HG03025 (cell line): ENCODE measurements around the gene EIF3F.

ENCODE experiments used
- ATAC-seq: cut with Tn5 transposase; IDR thresholded peaks from one replicate; pipeline ENCODE4 v1.9.1; 2021; ENCODE audit warnings: mild to moderate bottlenecking, moderate library complexity; ENCODE audit not compliant: unreplicated experiment, low FRiP score

Gene EIF3F

DNA sequence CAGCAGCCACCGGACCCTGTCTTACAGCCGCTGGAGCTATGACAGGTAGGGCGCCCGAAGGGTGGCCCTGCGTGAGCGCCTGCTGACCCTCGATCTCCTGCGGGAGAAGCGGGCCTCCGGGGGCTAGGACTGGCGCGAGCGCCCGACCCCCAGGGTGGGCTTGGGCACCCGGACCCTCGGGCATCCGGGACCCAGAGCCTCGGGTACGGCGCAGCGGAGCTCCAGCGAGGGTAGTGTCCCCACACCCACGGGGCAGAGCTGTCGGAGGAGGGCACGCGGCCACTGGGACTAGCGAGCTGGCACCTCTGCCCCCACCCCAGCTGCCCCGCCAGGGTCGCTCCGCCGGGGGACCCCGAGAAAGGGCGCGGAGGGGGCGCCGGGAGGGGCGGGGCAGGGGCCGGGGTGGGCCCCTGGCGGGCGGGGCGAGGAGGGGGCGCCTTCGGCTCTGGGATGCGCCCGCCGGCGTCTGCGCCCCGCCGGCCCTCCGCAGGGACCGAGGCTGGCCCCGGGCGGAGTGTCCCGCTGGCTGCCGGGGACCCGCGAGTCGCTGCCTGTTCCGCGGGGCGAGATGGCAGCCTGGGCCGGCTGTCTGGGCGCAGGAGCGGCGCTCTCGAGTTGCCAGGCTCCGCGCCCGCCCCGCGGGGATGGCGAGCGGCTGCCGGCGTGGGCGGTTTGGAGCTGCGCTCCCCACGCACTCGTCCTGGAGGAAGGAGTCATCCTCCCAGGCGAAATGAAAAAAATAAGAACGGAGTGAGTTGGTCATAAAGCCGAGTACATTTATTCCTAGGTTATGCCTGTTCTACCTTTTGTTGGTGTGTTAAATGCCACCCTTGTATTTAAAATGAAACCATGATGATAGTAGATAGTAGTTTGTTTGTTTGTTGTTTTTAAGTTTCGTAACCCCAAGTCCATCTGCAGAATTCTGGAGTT is 32.4 kb downstream of the EIF3F start:
- no peak for ATAC-seq

DNA sequence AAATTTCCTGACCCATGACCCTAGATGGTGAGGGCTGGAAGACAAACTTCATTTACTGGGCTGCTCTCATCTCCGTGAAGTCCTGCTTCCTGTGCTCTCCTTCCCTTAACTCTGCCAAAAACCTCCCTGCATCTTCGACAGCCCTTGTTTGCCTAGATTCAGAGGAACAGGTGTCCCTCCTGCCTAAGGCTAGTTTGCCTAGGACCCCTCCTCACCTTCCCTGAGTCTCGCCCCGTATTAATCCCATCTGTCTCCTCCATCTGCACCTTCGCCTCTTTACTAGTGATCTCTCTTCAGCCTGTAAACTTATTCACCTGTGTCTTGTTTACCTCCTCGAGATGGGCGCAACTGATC is 33.1 kb downstream of the EIF3F start:
- no peak for ATAC-seq

DNA sequence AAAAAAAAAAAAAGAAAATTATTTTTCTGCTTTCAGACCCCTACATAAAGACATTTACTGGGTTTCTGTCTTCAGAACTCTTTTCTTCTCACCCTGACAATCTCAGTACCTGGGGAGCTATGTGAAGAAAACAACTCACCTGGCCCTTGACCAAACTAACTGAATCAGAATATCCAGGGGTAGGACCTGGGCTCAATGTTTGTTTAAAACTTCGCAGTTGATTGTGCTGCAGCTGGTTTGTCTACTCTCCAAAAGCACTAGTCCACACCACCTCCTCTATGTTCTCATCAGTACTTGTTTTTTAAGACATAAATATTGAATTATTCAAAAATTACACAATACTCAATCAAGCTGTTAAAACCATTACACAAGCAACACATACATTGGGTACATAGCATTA is 34.8 kb downstream of the EIF3F start:
- ATAC-seq = no peak

DNA sequence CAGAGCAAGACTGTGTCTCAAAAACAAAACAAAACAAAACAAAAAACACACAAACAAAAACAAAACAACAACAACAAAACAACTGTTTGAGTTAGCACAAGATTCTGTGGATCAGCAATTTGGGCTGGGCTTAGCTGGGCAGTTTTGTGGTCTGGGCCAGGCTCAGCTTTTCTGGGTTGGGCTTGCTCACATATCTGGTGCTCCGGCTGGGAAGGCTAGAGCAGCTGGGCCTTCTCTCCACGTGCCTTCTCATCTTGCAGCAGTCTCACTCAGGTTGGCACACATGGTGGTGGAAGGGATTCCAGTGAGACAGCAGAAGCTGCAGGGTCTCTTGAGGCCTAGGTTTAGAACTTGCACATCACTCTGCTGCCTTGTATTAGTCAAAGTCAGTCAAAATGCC is 35.7 kb downstream of the EIF3F start:
- ATAC-seq = no peak

DNA sequence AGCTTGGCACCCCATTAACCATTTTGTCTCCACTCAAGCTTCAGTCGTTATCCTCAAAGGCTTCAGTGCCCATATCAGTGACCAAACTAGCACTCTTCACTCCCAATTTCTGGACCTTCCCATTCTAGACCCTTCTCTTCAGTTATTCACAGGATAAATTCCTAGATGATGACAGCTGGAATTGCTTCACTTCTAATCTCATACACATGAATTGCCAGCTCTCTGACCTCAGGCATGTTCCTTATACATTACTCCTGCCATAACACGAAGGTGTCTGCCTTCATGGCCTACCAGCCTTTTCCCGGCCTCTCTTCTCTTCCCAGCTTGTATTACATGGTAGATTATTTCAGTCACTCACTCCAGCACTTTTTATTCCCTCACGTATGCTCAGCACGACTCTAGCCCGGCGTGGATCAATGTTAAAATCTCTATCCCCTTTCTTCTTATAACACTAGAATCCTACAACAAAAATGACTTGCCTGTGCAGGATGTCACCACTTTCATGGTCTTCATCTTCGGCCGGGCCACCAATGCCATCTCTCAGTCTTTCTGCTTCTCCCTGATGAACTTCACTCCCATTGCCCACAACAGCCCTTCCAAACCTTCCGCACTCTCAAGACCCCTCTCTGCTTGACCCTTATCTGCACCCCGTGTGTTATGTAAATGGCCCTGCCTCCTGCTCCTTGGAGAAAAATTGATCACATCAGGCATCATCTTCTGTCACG is 36.9 kb downstream of the EIF3F start:
- no peak for ATAC-seq

DNA sequence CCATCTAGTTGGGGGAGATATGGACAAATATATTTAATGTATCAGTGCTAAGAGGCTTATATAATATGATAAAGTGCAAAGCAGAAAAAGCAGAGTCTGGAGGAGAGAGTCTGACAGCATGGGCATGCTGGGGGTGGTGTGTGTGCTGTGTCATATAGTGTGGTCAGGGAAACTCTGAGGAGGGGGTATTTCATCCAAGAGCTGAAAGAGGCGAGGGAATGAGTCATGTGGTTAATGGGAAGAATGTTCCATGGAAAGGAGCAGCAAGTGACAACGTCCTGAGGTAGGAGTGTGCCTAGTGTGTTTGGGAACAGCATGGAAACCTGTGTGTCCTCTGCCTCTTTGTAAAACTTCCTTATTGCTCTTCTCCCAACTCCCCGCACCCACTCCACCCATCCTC is 38.0 kb downstream of the EIF3F start:
- no peak for ATAC-seq

DNA sequence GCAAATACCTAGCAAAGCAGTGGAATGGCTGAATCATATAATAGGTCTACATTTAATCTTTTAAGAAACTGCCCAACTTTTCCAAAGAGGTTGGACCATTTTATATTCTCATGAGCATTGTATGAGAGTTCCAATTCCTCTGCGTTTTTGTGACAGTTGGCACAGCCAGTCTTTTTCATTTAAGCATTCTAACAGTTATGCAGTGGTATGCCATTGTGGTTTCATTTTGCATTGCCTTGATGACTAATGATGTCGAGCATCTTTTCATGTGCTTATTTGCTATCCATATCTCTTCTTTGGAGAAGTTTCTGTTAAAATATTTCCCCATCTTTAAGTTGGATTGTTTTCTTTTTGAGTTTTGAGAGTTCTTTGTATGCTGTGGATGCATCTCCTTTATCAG is 38.7 kb downstream of the EIF3F start:
- no peak for ATAC-seq

DNA sequence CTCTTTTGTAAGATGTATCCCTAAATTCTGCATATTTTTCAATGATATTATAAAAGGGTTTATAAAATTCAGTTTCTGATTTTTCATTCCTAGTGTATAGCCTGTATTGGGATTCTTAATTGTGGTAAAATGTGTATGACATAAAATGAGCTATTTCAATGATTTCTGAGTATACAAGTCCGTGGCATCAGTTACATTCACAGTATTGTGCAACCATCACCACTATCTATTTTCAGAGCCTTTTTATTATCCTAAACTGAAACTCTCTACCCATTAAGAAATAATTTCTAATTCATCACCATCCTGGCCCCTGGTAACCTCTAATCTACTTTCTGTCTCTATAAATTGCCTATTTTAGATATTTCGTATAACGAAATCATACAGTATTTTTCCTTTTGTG is 39.8 kb downstream of the EIF3F start:
- ATAC-seq = no peak

DNA sequence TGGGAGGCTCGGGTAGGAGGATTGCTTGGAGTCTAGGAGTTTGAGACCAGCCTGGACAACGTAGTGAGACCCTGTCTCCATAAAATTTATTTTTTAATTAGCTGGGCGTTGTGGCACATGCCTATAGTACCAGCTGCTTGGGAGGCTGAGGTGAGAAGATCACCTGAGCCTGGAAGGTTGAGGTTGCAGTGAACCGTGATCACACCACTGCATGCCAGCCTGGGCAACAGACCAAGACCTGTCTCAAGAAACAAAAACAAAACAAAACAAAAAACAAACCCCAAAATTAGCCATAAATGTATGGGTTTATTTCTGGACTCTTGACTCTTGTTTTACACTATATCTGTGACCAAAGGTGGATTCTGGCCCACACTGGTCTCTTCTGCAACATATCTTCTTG is 41.6 kb downstream of the EIF3F start:
- no peak for ATAC-seq

DNA sequence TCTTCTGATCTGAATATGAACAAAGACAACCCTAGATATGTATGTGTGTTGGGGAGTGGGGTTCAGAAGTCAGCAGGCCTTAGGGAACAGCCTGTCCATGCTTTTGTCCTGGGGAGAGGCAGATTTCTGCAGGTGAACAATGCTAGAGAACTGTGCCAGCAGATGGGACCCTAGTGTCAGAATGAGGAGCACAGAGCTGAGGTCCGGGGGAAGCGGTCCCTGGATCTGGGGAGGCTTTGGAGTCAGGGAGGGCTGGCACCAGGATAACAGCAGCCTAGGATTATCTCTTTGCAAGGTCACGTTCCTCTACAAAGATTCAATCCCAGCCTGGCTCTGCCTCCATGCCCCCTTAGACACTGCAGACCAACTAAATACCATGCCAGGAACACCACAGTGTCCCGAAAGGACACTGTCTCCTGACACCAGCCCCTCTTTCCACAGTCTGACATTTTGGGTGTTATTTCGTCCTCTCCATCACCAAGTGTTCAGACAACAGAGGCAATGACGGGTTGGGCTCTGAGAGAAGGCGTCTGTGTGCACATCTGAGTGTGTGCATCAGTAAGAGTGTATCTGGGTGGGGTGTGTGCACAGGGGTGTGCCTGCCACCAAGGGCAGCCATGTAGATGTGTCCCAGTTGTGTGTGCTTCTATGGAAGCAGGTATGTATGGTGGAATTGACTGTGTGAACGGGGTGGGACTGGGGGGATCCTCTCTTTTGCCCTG is 43.5 kb downstream of the EIF3F start:
- no peak for ATAC-seq

DNA sequence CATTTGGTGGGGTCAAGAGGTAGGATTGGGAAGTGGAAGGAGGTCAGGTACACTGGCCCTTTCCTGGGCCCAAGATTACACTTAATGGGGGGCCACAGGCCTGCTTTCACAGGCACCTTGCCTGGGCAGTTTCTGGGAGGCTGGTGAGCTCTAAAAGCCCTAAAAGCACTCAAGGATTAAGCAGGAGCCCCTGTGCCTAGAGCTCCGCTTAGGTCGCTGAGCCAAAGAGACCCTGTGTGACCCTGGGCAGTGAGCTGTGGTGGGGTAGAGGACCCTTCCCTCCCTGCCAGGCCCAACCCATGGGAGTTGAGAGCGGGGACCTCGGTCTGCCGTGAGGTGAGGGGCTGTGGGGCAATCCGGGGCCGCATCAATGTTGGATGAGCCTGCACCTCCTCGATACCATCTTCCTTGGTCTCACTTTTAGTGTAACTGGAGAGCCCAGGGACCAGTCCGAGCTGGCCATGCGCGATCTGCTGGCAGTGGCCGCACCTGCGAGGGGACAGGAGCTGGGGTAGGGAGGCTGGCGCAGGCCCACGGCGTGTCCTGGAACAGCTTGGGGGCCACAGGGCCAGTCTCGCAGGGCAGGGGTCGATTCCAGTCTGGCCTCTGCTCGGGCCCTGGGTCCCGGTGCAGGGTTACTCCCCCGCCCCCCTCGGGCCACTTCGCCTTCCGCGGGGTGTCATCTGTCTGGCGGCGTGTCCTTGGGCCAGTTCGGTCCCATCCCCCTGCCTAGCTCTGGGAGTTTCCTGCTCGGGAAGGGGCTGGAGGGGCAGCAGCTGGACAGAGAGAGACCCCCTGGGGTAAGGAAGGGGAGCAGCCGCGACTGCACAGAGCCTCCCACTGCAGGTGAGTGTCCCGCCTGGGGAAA is 44.3 kb downstream of the EIF3F start:
- ATAC-seq = no peak

DNA sequence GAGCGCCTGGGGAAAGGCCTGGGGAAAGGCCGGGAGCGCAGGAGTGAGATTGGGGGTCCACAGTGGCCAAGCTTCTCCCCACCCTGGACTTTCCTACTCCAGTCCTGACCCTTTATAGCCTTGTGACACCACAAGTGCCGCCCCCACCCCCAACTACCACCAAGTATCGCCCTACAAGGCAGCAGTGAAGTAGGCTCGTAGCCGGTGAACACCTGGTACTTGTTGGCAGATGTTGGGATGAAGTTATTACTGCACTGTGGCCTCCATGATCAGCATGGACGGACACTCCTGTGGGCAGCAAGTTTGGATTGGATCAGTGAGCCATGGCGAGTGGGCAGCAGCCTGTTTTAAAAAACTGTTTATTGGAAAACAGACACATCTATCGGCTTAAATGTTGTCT is 45.0 kb downstream of the EIF3F start:
- no peak for ATAC-seq

DNA sequence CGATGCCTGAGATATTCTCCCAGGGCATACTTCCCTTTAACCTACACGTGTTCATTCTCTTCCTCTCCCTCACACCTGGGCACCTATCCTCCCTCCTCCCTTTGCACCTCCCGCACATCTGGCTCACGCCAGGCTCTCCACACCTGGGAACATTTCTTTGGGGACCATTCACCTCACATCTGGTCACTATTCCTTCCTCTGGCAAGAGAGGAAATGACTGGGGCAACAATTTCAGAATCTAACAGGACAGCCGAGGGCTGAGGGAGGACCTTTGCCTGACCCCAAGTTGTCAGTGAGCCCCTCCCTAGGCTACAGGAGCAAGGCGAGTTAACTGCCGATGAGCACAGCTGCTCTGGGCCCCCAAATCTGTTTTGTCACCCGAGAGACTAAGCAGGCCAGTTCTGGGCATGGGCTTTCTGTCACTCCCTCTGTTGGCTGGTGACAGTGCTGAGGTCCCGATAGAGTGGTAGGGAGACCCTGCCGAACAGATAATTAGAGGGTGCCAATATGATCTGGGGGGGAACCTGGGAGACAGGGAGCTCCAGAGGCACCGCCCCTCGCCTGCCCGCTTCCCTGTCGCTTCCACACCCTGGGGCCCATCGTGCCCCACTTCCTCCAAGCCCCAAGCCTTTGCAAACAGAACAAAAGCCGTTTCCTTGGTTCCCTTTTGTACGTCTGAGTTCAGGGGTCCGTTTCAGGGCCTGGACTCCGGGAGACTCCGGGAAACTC is 45.6 kb downstream of the EIF3F start:
- ATAC-seq = no peak

DNA sequence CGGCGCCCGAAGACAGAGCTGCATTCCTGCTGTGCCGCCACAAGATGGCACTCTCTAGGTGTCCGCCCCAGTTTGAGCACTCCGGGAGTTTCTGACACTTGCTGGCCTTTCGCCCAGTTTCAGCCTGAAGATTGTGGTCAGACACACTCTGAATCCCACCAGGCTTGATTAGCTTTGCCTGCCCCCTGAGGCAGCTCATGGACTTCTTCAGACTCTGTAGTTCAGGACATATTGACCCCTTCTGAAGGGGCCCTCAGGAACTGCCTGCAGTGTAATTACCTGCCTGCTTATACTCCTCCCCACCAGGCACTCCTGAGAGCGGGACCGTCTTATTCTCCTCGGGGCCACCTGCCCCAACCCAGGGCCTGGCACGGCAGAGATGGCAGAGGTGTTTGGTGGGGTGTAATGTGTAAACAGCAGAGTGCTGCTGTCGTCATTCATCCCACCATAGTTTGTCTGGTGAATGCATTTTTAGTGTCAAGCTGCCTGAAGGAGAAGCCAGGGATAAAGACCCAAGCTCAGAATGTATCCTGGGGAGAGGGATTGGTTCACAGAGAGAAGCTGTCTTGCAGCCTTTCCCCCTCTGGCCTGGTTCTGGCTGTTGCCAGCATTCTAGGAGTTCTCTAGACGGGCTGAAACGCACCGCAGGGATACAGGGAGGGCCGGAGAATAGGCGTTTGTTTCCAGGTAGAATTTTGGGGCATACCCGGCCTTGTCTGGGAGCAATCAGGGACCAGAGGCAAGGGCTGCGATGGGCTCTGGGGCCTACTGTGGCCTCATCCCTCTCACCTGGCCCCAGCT is 46.4 kb downstream of the EIF3F start:
- peak; percentile 54 for ATAC-seq

DNA sequence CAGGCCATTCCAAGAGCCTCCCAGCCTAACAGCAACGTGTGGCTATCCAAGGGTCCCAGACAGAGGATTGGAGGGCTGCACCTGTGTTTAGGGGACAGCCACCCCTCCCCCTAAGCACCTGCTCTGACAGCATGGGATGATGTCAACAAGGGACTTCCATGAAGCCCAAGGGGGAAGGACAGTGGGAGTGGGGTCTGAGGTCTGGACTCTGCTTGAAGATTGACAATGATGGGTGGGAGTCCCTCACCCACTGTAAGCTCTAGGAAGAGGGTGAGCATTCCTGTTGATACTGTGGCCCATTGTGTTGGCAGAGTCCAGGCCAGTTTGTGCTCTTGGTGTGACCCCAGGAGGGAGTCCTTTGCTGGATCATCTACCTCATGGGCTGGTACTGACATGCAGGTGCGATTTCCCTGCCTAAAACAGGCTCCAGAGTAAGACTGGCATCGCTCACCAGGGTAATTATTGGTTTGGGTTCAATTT is 47.0 kb downstream of the EIF3F start:
- no peak for ATAC-seq

DNA sequence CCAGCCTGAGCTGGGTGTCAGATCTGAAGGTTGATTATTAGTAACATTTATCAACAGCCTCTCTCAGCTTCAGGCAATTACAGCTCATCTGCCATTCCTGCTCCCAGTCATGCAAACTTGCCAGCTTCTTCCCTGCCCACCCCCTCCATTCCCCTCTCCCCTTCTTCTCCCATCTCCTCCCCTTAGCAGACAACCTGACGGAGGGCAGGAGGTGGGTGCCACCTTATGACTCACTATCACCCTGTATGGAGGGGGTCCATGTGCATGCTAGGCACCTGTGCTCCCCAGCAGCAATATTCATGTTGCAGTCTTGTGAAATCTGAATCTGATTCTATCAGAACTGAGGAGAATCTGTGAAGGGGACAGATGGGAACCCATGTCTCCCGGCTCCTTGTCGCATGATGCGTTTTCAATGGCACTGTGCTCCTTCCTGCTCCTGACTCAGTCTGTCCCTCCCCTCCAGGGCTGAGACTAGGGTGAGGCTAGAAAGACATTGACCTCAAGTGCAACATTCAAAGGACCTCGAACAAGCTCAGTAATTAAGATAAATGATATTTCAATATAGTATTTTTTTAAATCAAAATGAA is 47.6 kb downstream of the EIF3F start:
- ATAC-seq = no peak

DNA sequence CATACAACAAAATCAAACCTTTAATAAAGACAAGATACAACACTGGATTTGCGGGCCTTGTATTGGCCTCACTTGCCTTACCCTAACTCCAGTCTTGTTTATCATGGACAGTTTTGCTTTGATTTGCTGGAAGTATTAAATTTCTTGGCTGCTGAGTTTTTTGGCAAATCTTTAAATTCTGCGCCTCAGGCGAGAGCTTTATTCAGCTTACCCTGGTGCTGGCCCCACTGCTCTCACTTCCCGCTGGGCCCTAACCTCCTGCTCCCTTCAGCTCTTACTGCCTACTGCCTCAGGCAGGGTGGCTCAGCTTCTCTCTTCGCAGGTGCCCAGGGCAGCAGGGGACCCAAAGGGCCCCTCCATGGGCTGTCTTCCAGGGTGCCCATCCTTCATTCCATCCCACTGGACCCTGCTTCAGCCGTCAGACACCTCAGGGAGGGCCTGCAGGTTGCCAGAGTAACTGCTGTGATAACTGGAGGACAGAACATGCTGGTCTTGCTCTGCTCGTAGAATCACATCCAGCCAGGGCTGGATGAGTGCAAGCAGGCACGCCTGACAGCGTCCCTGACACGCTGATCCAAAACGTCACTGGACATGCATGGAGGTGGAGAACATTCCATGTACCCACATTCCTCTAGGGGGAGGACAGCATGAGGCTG is 48.2 kb downstream of the EIF3F start:
- no peak for ATAC-seq
